HL-60 (cell line): ENCODE data around the gene PAPPA2.

Experiments used
- DNase-seq, 2 experiments: peaks; one replicate each; pipeline ENCODE4 v3.0.0-alpha.2; 2010 to 2020; ENCODE audit warnings: low read depth in 1 of 2, low spot score in 1 of 2
- H3K27ac ChIP-seq: fragments of 250-450 bp; sonication (Bioruptor Pico); replicated peaks from 2 replicates; pipeline ENCODE4 v1.5.1; 2020; ENCODE audit warnings: mild to moderate bottlenecking, moderate library complexity
- H3K27me3 ChIP-seq: fragments of 250-450 bp; sonication (Bioruptor Pico); 2 replicates; pipeline ENCODE4 v1.5.1; 2021; ENCODE audit warnings: mild to moderate bottlenecking, moderate library complexity; ENCODE audit not compliant: insufficient read depth, poor library complexity, severe bottlenecking
- H3K4me3 ChIP-seq: replicated peaks from 2 replicates; pipeline ENCODE4 v1.5.1; 2011; ENCODE audit warnings: mild to moderate bottlenecking, control low read depth, low read length; ENCODE audit not compliant: insufficient read depth
- GABPA ChIP-seq: IDR thresholded peaks from 2 replicates; pipeline ENCODE4 v1.6.1; 2012; ENCODE audit warnings: low read depth
- POLR2AphosphoS5 ChIP-seq: IDR thresholded peaks from 2 replicates; pipeline ENCODE4 v1.6.1; 2012; ENCODE audit warnings: low read depth
- REST ChIP-seq: IDR thresholded peaks from 2 replicates; pipeline ENCODE4 v1.6.1; 2012; ENCODE audit warnings: low read depth; ENCODE audit not compliant: insufficient replicate concordance
- SPI1 ChIP-seq: IDR thresholded peaks from 2 replicates; pipeline ENCODE4 v1.6.1; 2012; ENCODE audit warnings: low read depth, mild to moderate bottlenecking, borderline replicate concordance
- TF ChIP-seq, protein P1 (sequence below): IDR thresholded peaks from one replicate; pipeline ENCODE4 v1.5.1; 2011; ENCODE audit warnings: low read length, control low read depth, inconsistent platforms; ENCODE audit not compliant: insufficient read depth

Gene PAPPA2

DNA sequence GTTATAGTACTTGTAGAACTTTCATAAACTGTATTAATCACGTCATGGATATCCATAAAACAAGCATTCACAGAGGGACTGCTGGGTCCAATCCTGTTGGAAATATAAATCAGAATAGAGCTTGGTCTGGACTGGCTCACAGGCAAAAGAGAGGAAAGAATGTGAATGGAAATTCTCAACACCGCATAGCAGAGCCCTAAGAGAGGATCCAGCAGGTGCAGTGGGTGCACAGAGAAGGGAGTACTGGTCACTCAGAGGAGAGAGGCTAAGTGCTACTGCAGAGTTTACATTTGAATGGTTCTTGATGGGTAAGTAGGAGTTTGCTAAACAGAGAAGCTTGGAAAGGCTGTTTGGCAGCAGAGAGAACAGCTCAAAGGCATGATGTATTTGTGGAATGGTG is 231.7 kb downstream of the PAPPA2 start:
- Histone ChIP-seq H3K27me3 (no peaks in the 10 kb centered on the region), H3K27ac (no peak overlapping the region), H3K4me3 (no peak overlapping the region)
- no peak for DNase-seq
- TF ChIP-seq REST = no peak

DNA sequence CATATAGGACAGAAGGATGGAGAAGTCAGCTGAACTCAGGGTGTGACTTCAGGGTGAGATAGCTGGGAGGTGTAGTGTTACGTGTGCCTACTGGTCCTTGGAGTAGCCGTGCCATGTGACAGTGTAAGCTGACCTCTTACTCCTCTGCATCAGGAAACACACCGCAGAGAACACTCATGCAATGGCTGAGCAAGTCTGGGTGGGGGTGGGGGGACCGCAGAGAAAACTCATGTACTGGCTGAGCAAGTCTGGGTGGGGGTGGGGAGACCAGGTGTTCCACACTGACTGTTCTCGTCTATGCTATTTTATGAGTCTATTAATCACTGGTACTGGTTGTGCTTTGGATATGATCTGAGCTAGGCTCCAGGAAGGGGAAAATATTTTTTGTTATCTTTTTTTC is 233.1 kb downstream of the PAPPA2 start:
- no peak for DNase-seq
- Histone ChIP-seq H3K4me3 (no peak overlapping the region), H3K27me3 (no peaks in the 10 kb centered on the region), H3K27ac (no peak overlapping the region)
- TF ChIP-seq, protein P1, sequence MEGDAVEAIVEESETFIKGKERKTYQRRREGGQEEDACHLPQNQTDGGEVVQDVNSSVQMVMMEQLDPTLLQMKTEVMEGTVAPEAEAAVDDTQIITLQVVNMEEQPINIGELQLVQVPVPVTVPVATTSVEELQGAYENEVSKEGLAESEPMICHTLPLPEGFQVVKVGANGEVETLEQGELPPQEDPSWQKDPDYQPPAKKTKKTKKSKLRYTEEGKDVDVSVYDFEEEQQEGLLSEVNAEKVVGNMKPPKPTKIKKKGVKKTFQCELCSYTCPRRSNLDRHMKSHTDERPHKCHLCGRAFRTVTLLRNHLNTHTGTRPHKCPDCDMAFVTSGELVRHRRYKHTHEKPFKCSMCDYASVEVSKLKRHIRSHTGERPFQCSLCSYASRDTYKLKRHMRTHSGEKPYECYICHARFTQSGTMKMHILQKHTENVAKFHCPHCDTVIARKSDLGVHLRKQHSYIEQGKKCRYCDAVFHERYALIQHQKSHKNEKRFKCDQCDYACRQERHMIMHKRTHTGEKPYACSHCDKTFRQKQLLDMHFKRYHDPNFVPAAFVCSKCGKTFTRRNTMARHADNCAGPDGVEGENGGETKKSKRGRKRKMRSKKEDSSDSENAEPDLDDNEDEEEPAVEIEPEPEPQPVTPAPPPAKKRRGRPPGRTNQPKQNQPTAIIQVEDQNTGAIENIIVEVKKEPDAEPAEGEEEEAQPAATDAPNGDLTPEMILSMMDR = no peak
- TF ChIP-seq POLR2AphosphoS5 (no peak), GABPA (no peak), REST (no peak), SPI1 (no peak)

GRCh38 chr1:176696689-176697088 is 233.7 kb downstream of the PAPPA2 start:
- H3K27ac ChIP-seq = no peak overlapping the region
- no peak for TF ChIP-seq REST
- TF ChIP-seq, protein P1 = no peak
- TF ChIP-seq GABPA = no peak
- no peak for TF ChIP-seq POLR2AphosphoS5
- TF ChIP-seq SPI1 = no peak
- H3K27me3 ChIP-seq = peaks cover 3% of the 10 kb centered on the region

DNA sequence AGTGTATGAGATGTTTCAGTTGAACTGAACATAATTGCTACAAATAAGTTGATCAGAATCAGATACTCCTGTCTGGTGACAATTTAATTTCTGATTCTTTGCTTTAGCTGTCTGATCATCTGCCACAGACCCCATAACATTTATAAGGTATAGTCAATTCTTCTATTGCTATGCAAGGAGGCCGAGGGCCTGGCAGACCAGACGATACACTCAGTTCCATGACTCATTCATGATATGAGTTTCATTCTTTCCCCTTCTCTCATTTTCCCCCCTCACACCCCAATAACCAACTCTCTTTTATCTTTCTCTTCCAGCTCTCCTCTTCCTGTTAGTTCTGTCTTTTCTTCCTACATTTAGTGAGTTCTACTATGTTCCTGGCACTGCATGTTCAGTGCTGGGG is 236.8 kb downstream of the PAPPA2 start:
- no peak for DNase-seq
- Histone ChIP-seq H3K27me3 (peaks cover 3% of the 10 kb centered on the region), H3K4me3 (no peak overlapping the region), H3K27ac (no peak overlapping the region)
- TF ChIP-seq GABPA = no peak
- TF ChIP-seq, protein P1 = no peak
- no peak for TF ChIP-seq POLR2AphosphoS5
- no peak for TF ChIP-seq SPI1
- TF ChIP-seq REST = no peak

More at GRCh38 chr1:176696689-176697088, 233.7 kb downstream of the PAPPA2 start:
- no peak for DNase-seq
- no peak overlapping the region for H3K4me3 ChIP-seq
